MM.1S (cell line): Measurements from ENCODE around the gene APC2.

Source experiments
- EZH2 ChIP-seq: fragments of 300-600 bp; sonication (generic); optimal IDR thresholded peaks from 2 replicates; pipeline ENCODE3; 2017; ENCODE audit warnings: low read depth, mild to moderate bottlenecking, antibody characterized with exemption, low read length, mixed read lengths
- TF ChIP-seq, protein P1 (sequence below): fragments of 300-600 bp; sonication (generic); IDR thresholded peaks from 2 replicates; pipeline ENCODE4 v1.5.1; 2016; ENCODE audit warnings: antibody characterized with exemption, low read length, mixed read lengths

DNA sequence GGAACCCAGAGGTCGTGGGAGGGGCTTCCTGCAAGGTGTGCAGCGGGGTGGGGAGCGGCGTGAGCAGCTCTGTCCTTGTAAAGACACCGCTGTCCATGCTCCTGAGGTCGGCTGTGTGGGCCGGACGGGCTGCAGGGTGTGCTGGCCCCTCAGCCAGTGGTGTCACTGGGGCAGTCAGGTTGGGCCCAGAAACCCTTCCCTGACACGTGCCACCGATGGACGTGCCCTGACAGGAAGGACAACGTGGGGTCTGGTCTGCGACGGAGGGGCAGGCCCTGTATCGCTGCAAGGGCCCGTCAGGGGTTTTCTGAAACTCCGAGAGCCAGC lies 15.9 kb upstream of the APC2 start:
- TF ChIP-seq, protein P1, sequence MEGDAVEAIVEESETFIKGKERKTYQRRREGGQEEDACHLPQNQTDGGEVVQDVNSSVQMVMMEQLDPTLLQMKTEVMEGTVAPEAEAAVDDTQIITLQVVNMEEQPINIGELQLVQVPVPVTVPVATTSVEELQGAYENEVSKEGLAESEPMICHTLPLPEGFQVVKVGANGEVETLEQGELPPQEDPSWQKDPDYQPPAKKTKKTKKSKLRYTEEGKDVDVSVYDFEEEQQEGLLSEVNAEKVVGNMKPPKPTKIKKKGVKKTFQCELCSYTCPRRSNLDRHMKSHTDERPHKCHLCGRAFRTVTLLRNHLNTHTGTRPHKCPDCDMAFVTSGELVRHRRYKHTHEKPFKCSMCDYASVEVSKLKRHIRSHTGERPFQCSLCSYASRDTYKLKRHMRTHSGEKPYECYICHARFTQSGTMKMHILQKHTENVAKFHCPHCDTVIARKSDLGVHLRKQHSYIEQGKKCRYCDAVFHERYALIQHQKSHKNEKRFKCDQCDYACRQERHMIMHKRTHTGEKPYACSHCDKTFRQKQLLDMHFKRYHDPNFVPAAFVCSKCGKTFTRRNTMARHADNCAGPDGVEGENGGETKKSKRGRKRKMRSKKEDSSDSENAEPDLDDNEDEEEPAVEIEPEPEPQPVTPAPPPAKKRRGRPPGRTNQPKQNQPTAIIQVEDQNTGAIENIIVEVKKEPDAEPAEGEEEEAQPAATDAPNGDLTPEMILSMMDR: no peak
- TF ChIP-seq EZH2: no peak
